Left ventricle myocardium inferior (tissue), 1 donor: ENCODE data around the gene KIF2A. TPM values are rescaled to one million over a fixed set of nuclear protein-coding genes. Genes with fewer than 3 reads are reported as not detected.

Source experiments
- DNase-seq: peaks from one replicate; pipeline ENCODE4 v3.0.0-alpha.2; 2020
- H3K27ac ChIP-seq: fragments of 200-600 bp; replicated peaks from 2 replicates; pipeline ENCODE4 v1.8.0; 2021
- H3K27me3 ChIP-seq: fragments of 200-600 bp; 2 replicates; pipeline ENCODE4 v1.8.0; 2021; ENCODE audit warnings: low read depth
- H3K36me3 ChIP-seq: fragments of 200-600 bp; 2 replicates; pipeline ENCODE4 v1.8.0; 2021
- H3K4me1 ChIP-seq: fragments of 200-600 bp; 2 replicates; pipeline ENCODE4 v1.8.0; 2021
- H3K4me3 ChIP-seq: fragments of 200-600 bp; 2 replicates; pipeline ENCODE4 v1.8.0; 2021; ENCODE audit warnings: mild to moderate bottlenecking, moderate library complexity
- H3K9me3 ChIP-seq: fragments of 200-600 bp; replicated peaks from 2 replicates; pipeline ENCODE4 v1.8.0; 2021
- CTCF ChIP-seq: fragments of 200-600 bp; IDR thresholded peaks from 2 replicates; pipeline ENCODE4 v1.8.0; 2021; ENCODE audit warnings: antibody characterized with exemption, mild to moderate bottlenecking, borderline replicate concordance
- intact Hi-C: fragments of 100-400 bp; cut with micrococcal nuclease; formaldehyde crosslinking; loops from one replicate; pipeline ENCODE4 v1.11.0; 2022
- long read RNA-seq: library from polyadenylated mRNA; unstranded; transcript quantifications from one replicate; pipeline ENCODE4 v2.0.0, GENCODE V29; 2021
- total RNA-seq: library from RNA; stranded (reverse); fragmentation: NEBNext Ultra II Directional; extraction: Animal tissue kit (Norgen Biotek cat#: 25700); gene quantifications from one replicate; pipeline ENCODE4 v1.2.1, GENCODE V29; 2021
- donor health status: DM: no; HTN: yes; CAD: no; lungs with severe emphysema.

The KIF2A gene
- 9.7 TPM for total RNA-seq
- long read RNA-seq, partial matches to known transcripts, result 1 of 9 reads
- long read RNA-seq, other reads (novel, unspliced or antisense), result 4 of 9 reads

- Histone ChIP-seq H3K27me3 (no peaks in the 10 kb centered on the region), H3K36me3 (no peaks in the 10 kb centered on the region), H3K27ac (peak within 1 kb of the TSS; percentile 93), H3K4me1 (peaks cover 33% of the 10 kb centered on the region), H3K4me3 (peak within 1 kb of the TSS; percentile 97), H3K9me3 (no peaks in the 10 kb centered on the region)
- intact Hi-C loops, result no loop called here
- DNase-seq, result peak; percentile 91
- TF ChIP-seq CTCF, result peak; percentile 41
These were observed at the start of gene KIF2A for GRCh38 chr5:62305715-62306322. Gene KIF2A, plus strand, starts transcription at chr5:62306206. Its CDS starts 267 bp downstream, at chr5:62306473.

GRCh38 chr5:62257020-62257367 lies 49.0 kb upstream of the KIF2A start:
- Histone ChIP-seq H3K9me3 (no peaks in the 10 kb centered on the region), H3K27ac (no peak overlapping the region), H3K36me3 (no peaks in the 10 kb centered on the region), H3K4me3 (no peak overlapping the region), H3K27me3 (no peaks in the 10 kb centered on the region), H3K4me1 (peaks cover 4% of the 10 kb centered on the region)
- no peak for DNase-seq
- TF ChIP-seq CTCF, result no peak
- intact Hi-C loops, result no loop called here

GRCh38 chr5:62258654-62259053 lies 47.4 kb upstream of the KIF2A start:
- intact Hi-C loops, result no loop called here
- no peak for TF ChIP-seq CTCF

GRCh38 chr5:62259699-62260250 lies 46.2 kb upstream of the KIF2A start:
- Histone ChIP-seq H3K9me3 (no peaks in the 10 kb centered on the region), H3K27ac (no peak overlapping the region), H3K36me3 (no peaks in the 10 kb centered on the region), H3K27me3 (no peaks in the 10 kb centered on the region), H3K4me3 (no peak overlapping the region), H3K4me1 (peaks cover 4% of the 10 kb centered on the region)
- intact Hi-C loops, result no loop called here
- DNase-seq, result no peak
- no peak for TF ChIP-seq CTCF

More at GRCh38 chr5:62258654-62259053, 47.4 kb upstream of the KIF2A start:
- DNase-seq, result no peak
- no peaks in the 10 kb centered on the region for H3K36me3 ChIP-seq
- no peak overlapping the region for H3K4me3 ChIP-seq
- H3K4me1 ChIP-seq, result peaks cover 4% of the 10 kb centered on the region
- H3K27me3 ChIP-seq, result no peaks in the 10 kb centered on the region
- no peak overlapping the region for H3K27ac ChIP-seq
- no peaks in the 10 kb centered on the region for H3K9me3 ChIP-seq

GRCh38 chr5:62260513-62260912 lies 45.5 kb upstream of the KIF2A start:
- Histone ChIP-seq H3K9me3 (no peaks in the 10 kb centered on the region), H3K27ac (no peak overlapping the region), H3K36me3 (no peaks in the 10 kb centered on the region), H3K4me1 (peaks cover 4% of the 10 kb centered on the region), H3K27me3 (no peaks in the 10 kb centered on the region), H3K4me3 (no peak overlapping the region)
- no peak for DNase-seq
- no peak for TF ChIP-seq CTCF
- intact Hi-C loops, result no loop called here
